ENCODE results near the gene ZNF385C.

Gene ZNF385C

DNA sequence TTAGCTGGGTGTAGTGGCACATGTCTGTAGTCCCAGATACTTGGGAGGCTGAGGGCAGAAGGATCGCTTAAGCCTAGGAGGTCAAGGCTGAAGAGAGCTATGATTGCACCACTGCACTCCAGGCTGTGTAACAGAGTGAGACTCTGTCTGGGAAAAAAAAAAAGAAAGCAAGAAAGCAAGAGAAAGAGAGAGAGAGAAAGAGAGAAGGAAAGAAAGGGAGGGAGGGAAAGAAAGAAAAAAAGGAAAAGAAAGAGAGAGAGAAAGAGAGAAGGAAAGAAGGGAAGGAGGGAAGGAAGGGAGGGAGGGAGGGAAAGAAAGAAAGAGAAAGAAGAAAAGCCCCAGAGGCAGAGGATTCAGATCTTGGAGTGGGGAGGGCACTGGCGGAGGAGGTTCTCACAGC lies 7.7 kb upstream of the ZNF385C start:
- no peak for FAIRE-seq

- FAIRE-seq = no peak
These were observed 6.0 kb upstream of the ZNF385C start for GRCh38 chr17:42104264-42104663.

GRCh38 chr17:42103221-42103954 lies 5.1 kb upstream of the ZNF385C start:
- FAIRE-seq = no peak

DNA sequence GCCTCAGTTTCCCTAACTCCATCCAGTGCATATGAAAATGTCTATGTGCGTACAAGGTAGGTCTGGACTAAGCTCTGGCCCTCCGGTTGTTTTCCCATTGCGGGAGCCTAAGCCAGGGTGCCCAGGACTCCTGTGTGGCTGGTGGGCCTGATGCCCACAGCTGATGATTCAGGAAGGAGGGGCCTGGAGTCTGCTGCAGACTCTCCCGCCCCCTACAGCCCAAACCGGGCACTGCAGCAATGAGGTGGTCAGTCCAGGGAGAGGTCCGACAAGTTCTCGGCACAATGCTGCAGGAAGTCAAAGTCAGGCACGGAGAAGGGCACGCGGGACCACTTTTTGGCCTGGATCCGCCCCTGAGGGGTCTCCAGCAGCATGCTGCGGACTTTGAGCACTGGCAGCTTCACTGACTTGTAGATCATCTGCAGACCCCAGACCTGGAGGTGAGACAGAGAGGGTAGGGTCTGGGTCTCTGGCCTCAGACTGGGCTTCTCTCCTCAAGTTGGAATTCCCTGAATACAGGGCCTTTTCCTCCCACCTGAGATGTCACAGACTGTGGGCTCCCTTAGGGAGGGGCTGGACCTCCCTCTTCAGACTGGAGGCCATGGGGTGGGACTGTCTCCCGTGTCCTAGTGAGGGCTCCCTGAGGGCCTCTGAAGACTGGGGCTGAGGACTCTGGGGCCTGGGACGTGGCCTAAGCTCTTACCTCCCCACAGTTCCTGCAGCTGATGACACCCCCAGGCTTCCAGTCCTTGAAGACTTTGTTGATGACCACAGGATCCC lies 3.4 kb upstream of the ZNF385C start:
- FAIRE-seq = no peak

DNA sequence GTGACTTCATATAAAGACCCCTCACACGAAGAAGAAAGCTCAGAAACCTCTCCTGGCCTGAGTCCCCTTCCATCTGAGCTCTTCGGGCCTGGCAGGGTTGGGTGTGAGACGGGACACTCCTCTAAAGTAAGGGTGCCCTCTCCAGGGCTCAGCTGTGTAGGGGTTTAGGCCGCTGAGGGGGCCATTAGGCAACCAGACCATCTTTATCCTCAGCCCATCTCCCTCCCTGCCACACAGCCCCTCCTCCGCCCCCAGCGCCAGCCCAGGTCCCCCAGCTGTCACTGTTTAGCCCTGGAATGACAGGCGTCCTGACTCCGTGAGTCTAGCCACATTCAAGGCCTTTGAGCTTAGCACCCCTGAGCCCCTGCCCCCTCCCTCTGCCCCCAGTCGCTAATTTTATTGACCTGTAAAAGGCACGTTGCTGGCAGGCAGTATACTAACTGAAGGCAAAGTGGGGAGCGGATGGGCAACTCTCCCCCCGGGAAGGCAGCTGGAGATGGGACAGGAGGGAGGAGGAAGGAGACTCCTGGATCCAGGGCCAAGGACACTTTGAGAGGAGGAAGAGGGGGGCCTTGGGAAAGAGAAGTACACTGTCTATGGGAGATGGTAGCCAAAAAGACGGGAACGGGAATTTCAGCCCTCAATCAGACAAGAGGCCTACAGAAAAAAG lies 592 bp upstream of the ZNF385C start:
- no peak for FAIRE-seq

GRCh38 chr17:42096360-42097111 lies 1.7 kb downstream of the ZNF385C start:
- no peak for FAIRE-seq

DNA sequence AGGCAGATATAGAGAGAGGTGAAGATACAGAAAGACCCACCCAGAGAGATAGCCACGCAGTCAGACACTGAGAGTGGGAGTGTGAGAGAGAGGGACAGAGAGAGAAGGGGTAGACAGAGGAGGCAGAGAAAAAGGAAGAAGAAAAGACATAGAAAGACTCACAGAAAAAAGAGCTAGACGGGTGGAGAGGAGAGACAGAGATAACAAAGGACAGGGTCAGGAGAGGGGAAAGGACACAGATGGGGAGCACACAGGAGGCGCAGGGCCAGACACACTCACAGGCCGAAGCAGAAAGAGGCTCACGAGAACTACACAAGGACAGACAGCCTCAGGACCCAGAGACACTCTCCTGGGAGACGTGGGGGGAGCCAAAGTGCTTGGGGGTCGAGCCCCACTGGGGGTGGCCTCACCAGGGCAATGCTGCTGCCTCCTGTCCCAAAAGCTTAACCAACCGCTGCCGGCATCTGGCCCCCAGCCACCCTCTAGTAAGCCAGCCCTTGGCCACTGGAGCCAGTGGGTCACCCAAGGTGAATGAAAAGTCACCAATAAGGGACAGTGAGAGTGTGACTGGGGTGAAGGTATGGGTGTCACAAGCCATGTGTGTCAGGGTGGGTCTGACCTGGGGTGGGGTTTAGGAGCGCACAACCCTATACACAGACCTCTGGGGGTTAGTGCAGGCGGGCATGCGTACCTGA lies 3.8 kb downstream of the ZNF385C start:
- FAIRE-seq = no peak

GRCh38 chr17:42092939-42093338 lies 5.3 kb downstream of the ZNF385C start:
- no peak for FAIRE-seq

GRCh38 chr17:42090964-42091790 lies 7.1 kb downstream of the ZNF385C start:
- FAIRE-seq = no peak

GRCh38 chr17:42088736-42089135 lies 9.5 kb downstream of the ZNF385C start:
- FAIRE-seq = no peak

DNA sequence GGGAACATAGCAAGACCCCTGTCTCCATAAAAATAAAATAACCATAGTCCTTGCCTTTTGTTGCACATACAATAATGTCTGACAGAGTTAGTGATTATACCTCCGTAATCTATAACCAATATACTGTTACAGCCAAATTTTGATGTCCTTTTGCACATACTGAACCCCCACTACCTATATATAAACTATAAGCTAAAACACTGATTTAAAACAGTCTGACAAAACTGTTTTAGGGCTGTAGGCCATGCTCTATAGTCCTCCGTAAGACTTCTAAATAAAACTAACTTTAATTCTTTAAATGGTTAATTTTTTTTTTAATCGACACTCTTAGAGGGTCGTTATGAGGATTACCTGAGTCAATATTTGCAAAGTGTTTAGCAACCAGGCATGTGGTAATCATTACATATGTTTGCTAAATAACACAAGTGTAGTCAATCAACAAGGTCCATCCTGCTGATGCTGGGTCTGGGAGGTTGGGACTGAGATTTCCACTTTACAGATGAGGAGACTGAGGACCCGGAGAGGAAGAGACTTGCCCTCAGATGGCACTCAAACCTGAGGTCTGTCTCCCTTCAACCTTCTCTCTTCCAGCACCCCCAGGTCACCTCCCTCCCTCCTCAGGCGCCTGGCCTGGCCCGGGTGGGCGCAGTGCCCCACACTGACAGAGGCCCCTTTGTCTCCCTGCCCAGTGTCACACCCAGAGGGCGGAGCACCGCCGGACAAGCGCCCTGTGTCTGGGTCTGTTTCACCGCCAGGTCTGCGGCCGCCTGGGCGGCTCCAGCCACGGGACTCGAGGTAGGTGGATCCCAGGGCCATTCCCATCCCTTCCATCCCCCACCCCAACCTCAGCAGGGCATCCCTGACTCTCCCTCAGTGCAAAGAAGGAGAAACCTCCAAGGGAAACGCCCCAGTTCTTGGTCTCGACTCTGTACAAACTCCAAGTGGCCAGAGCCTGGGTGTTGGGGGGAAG lies 10.3 kb downstream of the ZNF385C start:
- no peak for FAIRE-seq

DNA sequence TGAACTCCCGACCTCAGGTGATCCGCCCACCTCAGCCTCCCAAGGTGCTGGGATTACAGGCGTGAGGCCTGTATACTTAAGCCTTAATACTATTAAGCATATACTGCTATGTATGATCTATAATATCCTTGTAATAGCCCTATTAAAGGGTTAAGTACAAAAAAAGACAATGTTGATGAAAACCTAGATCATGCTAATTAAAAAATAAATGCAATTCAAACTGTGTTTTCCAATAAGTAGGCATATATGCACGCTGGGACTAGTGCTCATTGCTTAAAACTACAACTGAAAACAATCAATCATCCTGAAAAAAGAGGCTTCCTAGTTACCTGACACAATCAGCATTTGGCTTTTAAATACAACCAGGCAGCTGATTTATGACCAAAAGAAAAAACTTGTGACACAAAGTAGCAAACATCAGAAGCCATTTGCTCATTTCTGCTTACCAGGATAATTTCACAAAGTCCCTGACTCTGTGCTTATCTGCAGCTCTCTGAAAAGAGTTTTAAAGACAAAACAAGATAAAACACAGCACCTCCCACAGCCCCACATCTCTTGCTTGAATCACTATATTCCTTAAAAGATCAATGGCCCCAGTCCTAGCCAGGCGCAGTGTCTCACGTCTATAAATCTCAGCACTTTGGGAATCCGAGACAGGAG lies 11.1 kb downstream of the ZNF385C start:
- no peak for FAIRE-seq

DNA sequence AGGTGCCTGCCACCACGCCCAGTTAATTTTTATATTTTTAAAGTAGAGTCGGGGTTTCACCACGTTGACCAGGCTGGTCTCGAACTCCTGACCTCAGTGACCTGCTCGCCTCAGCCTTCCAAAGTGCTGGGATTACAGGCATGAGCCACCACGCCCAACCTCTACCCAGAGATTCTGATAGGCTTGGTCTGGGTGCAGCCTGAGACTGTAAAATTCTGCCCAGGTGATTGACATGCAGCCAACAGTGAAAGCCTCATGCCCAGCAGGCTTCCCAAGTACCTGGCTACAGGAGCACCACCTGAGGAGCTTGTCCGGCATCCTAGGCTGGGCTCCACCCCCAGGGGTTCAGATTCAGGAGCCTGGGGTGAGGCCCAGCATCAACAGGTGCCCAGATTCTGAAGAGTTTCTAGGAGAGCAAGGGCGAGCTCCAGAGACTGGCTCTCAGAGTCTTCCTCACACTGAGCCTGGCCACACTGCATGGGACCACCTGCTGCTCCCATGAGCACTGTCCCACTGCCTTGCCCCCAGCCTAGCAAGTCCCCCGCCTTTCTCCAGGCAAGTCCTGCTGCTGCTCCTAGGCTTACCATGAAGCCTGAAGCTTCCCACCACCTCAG lies 16.6 kb downstream of the ZNF385C start:
- FAIRE-seq = no peak

DNA sequence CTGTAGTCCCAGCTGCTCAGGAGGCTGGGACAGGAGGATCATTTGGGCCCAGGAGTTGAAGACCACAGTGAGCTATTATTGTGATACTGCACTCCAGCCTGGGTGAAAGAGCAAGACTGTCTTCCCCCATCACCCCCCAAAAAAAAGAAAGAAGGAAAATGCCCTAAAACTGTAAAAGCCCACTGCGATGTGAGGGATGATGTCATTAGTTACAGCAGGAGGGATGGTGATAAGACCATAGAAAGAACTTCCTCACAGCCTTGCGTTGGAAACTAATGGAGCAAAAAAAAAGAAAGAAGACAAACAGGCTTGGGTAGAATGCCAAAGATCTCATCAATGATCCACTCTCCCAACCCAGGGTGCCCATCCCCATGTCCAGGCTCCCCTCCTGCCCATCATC lies 18.7 kb downstream of the ZNF385C start:
- no peak for FAIRE-seq

DNA sequence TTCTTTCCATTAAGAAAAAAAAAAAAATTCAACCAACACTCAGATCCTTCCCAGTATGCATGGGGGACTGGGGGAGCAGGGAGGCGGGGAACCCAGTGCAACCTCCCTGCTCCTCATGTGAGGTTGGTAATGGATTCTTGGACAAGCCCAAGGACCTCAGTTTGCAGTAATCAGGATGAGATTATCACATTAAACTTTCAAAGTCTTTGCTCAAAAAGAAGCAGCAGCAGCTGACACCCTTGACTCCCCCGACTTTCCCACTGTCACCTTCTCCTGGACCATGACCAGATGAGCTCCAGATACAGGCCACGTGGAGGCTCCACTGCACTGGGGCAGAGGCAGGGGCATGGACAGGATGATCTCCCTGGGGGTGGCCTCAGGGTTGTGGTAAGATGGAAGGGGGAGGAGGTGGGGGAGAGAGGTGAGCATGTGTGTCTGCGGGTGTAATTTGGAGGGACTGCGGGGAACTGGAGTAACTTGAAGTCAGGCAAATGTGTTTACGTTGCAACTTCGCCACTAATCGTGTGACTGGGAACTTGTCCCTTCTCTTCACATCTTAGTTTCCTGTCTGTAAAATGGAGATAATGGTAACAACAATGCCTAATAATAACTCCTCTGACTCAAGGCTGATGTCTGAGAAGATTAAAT lies 19.8 kb downstream of the ZNF385C start:
- FAIRE-seq = no peak

DNA sequence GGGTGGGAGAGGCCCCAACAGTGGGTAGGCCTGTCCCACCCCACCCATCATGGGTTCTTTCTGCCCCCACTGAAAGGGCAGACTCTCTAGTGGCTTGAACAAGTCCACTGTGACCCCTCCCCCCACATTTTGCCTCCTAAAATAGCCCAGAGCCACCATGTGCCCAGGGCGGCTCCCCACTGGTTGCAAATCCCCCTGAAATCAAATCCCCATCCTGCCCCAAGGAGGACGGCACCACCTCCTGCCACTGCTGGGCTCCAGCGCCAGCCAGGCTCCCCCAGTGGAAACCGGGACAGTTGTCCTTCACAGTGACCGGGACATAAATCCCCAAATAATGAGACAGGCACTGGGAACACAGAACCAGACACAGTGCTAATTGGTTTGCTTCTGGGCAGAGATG lies 20.5 kb downstream of the ZNF385C start:
- no peak for FAIRE-seq

DNA sequence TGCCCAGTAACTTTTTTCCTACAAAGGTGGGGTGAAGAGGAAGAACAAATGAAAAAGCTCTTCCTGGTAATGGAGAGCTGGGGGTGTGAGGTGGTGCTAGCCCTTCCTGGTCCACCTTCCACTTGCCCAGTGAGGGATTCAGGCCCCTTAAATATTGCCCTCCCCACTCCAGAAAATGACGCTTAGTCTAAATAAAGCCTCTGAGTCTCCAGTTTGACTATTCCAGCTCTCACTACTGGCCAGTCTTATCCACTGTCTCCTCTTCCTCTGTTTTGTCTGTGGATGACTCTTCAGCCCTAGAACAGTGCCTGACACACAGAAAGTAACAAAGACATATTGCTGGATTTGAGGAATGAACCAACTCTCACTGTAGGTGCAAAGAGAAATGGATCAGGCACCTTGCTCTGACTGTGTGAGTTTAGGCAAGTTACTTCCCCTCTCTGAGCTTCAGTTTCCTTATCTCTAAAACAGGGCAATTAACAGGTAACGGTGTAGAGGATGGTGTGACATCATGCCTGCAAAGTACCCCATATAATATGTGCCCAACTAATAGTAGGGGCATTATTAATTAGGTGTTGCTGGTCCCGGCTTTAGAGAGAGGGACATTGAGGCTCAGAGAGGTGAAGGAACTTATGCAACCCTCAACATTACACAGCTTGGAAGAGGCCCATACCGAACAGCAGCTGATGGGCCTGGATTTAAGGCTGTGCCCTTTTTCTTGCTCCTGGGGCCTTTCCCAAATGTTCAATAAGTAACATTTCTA lies 21.3 kb downstream of the ZNF385C start:
- FAIRE-seq = no peak

GRCh38 chr17:42075789-42076188 lies 22.5 kb downstream of the ZNF385C start:
- no peak for FAIRE-seq

Data from TTC549 (cell line).